HG03175 (cell line): Measurements from ENCODE around the gene PIGU.

Experiments
- ATAC-seq: cut with Tn5 transposase; IDR thresholded peaks from one replicate; pipeline ENCODE4 v1.9.1; 2021; ENCODE audit warnings: mild to moderate bottlenecking, moderate library complexity; ENCODE audit not compliant: unreplicated experiment

The PIGU gene

GRCh38 chr20:34560141-34560523, 116.8 kb downstream of the PIGU start:
- no peak for ATAC-seq

GRCh38 chr20:34559311-34560140, 117.4 kb downstream of the PIGU start:
- no peak for ATAC-seq

- peak; percentile 70 for ATAC-seq
Measured at GRCh38 chr20:34558320-34559218, 118.3 kb downstream of the PIGU start, which contains the start of gene MAP1LC3A. Gene MAP1LC3A, plus strand, starts transcription at chr20:34558718. Its CDS starts 151 bp downstream, at chr20:34558869.

- ATAC-seq, result no peak
Measured at GRCh38 chr20:34557936-34558319, 119.0 kb downstream of the PIGU start.

GRCh38 chr20:34553366-34553867, 123.5 kb downstream of the PIGU start:
- no peak for ATAC-seq

- no peak for ATAC-seq
Measured at GRCh38 chr20:34552569-34552968, 124.3 kb downstream of the PIGU start.

- ATAC-seq, result no peak
Measured at GRCh38 chr20:34549929-34550305, 127.0 kb downstream of the PIGU start.

- no peak for ATAC-seq
Measured at GRCh38 chr20:34549291-34549928, 127.5 kb downstream of the PIGU start.

- no peak for ATAC-seq
Measured at GRCh38 chr20:34547844-34548613, 128.9 kb downstream of the PIGU start.

- no peak for ATAC-seq
Measured at GRCh38 chr20:34546751-34547181, 130.1 kb downstream of the PIGU start.

GRCh38 chr20:34544109-34544796, 132.6 kb downstream of the PIGU start:
- ATAC-seq, result no peak

- ATAC-seq, result no peak
Measured at GRCh38 chr20:34543463-34544056, 133.3 kb downstream of the PIGU start.

- ATAC-seq, result no peak
Measured at GRCh38 chr20:34542439-34542838, 134.5 kb downstream of the PIGU start.

- ATAC-seq, result no peak
Measured at GRCh38 chr20:34541917-34542316, 135.0 kb downstream of the PIGU start.

GRCh38 chr20:34541264-34541901, 135.5 kb downstream of the PIGU start:
- no peak for ATAC-seq

GRCh38 chr20:34540596-34541263, 136.2 kb downstream of the PIGU start:
- no peak for ATAC-seq

GRCh38 chr20:34539756-34540155, 137.1 kb downstream of the PIGU start:
- no peak for ATAC-seq

- no peak for ATAC-seq
Measured at GRCh38 chr20:34538671-34539123, 138.2 kb downstream of the PIGU start.
